NCI-H226 (cell line): ENCODE data around the gene ZFYVE27.

ENCODE experiments used
- DNase-seq: peaks from one replicate; pipeline ENCODE4 v3.0.0-alpha.2; 2015

ZFYVE27 gene

DNA sequence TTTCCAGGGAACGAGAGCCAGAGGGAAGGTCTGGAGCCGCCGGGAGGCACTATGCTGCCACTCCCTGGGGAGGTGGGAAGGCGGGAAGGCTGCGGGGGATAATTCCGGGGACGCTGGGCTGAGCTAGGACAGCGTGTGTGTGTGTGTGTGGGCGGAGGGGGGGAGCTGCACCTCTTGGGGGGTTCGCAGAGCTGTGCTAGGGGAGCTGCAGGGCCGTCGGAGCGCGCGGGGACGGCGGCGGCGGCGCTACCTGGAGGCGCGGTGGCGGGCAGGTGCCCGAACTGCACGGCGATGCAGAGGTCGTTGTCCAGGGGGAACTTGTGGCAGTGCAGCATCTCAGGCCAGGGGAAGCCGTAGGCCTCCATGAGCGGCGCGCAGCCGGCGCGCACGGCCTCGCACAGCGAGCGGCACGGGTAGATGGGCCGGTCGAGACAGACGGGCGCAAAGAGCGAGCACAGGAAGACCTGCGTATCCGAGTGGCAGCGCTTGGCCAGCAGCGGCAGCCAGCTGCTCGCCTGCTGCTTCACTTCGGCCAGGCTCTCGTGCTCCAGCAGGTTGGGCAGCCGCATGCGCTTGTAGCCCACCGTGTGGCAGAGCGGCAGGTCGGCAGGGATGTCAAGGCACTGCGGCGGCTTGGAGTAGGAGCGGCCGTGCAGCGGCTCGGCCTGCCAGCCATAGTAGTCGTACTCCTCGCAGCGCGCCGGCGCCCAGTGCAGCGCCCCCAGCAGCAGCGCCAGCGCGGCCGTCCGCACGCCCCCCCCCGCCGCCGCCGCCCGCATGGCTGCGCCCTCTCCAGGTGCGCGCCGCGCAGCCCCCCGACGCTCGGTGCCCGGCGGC, 34.3 kb downstream of the ZFYVE27 start:
- no peak for DNase-seq

DNA sequence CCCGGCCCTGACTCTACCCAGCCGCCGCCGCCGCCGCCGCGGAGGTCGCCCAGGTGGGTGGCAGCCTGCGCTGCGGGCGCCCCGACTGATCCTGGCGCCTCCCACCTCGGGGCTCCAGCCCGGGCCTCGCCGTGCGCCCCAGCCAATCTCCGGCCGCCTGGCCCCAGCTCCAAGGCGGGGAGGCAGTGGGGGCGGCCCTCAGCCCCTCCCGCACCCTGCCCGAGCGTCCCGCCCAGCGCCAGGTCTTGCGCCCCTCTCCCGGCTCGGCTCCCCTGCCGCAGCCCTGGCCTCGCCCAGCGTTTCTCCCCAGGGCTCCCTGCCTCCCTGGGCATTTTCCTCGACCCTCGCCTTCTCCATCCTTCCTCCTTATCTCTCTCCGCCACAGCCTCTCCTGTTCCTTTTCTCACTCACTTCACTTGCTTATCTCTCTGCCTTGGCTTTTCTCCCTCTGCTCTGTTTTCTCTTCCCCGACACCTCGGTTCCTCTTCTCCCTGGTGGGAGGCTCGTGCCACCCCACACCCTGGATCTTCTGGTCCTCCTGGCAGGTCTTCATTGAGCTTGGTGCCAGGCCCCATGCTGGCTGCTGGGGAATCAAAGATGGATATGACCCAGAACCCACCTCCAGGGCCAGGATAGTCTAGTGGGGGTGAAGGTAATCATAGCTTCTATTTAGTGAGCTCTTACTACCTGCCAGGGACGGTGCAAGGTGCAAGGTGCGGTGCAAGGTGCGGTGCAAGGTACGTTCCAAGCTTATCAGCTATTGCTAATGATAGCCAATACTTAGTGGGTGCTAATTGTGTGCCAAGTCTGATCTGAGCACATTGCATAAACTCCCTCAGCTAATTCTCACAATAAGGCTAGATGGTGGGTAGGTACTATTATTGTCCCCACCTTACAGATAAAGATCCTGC, 35.2 kb downstream of the ZFYVE27 start, which contains the start of gene SFRP5:
TSS of gene SFRP5 (minus strand) at position 87 of the 911 bp plus-strand sequence. CDS start 166 bp downstream, outside the sequence.
- DNase-seq, result no peak

DNA sequence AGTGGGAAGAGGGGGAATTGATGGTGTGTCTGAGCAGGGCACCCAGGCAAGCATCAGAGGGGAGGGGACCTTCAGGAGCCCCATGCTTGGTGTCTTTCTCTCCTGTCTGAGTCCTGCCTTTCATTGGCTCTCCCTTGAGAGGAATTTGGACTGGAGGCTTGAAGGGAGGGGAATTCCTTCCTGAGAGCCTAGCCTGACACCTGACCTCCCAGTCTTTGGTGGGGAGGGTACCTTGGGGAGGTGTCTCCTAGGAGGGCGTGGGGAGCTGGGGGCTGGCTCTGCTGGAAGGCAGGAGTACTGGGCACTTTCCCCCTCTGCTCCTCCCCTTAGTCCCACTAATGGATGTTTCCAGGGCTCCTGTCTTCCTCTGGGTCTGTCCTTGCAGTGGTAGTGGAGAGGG, 36.2 kb downstream of the ZFYVE27 start:
- no peak for DNase-seq

DNA sequence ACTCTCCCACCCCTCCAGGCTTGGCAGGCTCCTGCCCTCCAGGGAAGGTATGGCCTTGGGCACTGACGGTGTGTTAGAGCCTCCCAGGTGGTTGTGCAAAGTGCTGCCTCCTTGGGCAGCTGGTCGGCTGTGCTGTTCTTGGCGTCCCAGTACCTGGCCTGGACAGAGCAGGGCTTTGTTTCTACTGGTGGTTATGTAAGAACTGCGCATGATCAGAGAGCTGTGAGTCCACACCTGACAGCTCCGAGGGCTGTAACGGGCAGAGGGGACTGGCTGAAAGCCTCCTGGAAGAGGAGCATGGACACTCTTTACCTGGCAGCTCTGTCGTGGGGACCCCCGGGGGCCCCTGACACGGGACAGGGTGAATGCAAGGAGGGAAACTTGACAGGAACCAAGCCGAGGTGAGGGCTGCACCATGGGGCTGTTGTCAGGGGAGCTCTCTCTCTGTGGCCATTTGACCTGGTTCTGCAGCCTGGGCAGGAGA, 37.9 kb downstream of the ZFYVE27 start:
- no peak for DNase-seq

DNA sequence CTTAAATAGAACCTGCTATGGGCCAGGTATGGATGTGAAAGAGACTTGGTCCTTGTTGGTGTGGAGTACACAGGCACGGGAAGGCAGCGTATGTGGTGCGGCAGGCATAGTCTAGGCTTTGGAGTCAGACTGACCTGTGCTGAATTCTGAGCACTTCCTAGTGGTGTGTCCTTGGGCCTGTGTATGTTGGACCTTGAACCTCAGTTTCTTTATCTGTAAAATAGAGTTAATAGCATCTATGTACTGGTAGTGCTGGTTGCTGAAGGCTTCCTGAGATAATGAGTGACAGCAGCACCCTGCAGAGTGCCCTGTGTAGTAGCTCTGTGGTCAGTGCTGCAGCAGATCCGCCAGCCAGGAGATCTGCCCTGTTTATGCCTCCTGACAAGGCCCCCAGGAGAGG, 40.2 kb downstream of the ZFYVE27 start:
- DNase-seq, result no peak

DNA sequence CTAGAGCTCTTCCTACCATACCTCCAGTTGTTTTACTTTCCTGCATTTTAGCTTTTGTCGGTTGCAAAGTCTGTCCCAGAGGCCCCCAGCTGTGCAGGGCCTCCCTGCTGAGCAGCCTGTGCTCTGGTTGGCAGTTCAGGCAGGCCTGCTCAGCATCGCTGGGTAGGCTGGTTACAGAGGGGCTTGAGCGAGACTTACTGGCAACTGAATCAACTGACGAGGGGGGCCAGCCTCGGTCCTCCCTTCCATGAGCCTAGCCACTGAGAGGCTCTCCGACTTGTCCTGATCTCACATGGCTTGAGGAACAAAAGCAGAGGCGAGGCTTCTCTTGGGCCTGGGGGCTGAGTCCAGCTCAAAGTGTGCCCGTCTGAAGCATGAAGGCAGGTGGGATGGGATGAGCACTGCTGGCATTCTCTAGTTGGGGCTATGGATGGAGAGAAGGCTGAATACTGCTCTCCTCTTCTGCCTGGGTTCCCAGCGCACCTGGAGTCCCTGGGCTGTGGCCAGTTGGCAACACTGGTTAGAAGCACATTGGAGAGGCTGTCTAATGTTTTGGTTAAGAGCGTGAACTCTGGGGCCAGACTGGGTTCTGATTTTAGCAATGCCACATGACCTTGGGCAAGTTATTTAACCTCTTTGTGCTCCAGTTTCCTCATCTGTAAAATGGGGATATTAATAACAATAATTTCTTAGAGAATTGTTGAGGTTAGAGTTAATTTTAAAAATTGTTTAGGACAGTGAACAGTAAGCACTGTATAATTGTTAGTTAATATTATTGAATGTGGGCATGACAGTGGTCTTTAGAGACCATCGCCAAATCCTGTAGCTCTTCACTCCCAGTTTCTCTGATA, 41.7 kb downstream of the ZFYVE27 start:
- DNase-seq, result no peak

DNA sequence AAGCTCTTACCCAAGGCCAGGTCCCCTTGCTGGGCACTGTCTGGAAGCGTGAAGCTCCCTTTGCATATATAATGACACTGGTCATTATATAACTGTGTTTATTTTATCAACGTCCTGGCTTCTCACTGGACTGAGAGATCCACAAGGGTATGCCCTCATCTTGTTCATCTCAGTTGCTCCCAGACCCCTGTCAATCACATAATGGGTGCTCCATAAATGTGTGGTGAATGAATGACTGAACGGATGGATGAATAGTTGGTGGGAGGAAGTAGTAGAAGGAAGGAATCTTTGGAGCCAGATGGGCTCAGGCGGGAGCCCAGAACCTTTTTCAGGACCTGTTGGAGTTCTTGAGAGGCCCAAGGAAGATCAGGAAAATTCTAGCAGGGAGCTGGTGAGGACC, 42.6 kb downstream of the ZFYVE27 start:
- no peak for DNase-seq

DNA sequence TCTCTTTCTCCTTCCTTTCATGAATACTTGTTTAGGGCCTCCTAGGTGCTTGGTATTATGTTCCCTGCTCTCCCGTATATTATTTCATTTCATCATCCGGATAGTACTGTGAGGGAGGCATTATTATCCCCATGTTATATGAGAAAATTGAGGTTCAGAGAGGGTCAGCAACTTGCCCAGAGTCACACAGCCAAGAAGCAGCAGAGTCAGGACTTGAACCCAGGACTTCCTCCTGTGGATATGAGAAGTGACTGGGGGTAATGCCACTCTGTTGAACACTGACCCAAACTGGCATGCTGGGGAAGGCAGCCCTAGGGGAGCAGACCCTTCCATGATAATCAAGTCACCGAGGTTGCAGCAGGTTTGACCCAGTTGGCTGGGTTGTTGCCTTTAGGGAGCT, 43.0 kb downstream of the ZFYVE27 start:
- DNase-seq, result no peak

DNA sequence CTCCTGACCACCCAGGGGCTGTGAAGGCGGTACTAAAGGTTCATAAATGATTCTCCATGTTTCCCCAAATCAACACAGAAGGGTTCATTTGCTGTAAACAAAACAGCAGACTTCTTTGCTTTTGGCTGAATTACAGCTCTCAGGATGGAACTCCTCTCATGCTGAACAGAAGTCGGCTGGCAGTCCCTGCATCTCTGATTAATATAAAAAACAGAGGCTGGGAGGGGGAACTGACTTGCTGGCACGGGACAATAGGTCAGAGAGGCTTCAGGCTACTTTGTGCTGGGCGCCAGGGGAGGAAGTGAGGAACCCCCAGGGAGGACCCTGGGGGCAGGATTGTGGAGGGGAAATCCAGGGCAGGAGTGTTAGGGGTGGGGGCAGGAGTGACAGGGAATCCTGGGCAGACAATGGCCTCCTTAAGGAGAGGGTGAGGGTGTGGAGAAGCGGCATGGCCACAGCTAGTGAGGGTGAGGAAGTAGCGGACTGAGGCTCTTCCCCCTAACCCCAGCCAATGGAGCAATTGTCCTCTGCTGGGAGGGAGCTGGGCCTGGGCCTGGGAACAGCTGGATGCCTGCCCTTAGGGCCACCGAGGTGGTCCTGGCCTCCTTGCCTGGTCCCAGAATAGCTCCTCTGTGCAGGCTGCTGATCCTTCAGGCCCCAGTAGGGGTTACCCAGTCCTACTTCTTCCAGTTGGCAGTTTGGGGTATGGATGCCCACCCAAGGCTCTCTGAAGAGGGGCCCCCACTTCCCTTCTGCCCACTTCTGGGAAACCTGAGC, 44.1 kb downstream of the ZFYVE27 start:
- no peak for DNase-seq

DNA sequence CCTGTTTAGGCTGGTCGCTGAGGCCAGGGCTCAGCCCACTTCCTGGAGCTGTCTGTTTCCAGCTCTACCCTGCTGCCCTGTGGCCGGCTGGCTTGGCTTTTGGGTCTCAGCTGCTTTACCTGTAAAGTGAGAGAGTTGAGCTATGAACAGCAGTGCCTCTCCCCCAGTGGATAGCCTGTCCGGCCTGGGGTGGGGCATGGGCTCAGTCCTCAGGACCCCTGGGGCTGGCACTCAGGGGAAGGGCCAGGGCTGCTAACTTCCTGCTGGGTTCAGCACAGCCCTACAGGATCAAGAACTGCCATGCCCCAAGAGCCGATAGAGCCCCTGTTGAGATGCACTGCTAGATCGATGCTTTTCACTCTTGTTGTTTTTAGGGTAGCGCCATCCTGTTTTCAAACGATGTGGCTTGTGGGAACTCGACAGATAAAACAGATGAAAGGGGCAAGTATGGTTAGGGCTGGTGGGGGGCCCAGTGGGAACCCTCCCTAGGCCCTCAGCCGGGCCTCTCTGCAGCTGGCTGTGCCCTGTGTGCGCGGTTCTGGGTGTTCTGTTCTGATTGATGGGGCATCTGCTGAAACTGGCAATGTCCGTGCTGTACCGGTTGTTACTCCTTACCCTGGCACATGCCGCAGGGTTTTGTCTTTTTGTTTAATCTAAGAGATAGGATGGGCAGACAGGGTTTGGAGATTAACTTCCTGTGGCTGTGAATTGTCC, 44.8 kb downstream of the ZFYVE27 start:
- no peak for DNase-seq

DNA sequence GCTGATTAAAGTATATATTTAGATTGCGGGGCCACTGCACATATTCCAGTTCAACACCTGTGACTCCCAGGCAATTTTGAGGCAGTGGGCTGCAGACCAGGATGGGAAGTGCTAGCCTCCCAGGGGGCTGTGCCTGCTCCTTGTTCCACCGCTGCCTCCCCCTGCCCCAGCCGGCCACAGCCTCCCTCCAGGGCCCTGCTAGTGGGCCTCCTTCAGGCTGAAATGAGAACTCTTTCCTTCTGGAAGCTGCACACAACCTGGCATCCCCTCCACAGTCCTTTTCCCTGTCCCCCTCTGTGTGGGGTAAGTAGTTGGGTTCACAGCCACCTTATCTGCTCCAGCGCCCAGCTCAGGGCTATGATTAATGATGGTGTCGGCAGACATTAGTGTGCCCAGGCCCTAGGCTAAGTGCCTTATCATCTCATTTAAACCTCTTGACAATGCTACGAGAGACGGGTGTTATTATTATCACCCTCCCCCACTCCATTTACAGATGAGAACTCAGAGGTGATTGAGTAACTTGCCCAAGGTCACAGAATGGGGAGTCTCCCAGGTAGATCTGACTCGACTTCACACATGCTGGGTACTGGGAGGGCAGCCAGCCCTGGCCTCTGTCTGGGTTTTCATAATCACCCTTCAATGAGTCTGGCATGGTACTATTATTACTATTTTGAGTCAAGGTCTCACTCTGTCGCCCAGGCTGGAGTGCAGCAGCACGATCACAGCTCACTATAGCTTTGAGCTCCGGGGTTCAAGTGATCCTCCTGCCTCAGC, 45.7 kb downstream of the ZFYVE27 start:
- DNase-seq, result peak; percentile 35

DNA sequence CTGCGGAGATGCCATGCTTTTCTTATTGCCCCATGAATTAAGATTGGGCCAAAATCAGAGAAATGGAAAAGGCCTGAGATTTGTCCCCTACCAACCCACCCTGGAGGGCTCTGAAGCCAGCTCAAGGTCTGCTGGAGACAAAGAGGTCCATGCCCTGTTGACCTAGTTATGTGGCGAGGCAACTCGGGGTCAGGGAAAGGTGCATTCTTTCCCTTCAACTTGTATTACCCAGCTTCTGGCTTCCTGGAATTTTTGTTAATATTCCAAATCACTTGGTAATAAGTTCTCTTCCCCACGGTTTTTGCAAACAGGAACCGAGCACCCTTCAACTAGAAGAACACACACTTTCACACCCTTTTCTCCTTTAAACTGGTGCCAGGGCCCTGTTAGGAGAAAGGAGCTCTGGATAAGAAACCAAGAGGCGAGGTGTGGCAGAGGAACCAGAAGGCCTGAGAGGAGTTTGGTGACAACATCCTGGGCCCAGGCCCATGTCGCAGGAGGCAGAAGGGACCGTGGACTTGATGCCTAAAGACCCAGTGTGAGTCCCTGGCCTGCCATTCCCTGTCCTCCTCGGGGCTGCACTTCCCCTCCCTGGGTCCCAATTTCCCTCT, 47.4 kb downstream of the ZFYVE27 start:
- no peak for DNase-seq

DNA sequence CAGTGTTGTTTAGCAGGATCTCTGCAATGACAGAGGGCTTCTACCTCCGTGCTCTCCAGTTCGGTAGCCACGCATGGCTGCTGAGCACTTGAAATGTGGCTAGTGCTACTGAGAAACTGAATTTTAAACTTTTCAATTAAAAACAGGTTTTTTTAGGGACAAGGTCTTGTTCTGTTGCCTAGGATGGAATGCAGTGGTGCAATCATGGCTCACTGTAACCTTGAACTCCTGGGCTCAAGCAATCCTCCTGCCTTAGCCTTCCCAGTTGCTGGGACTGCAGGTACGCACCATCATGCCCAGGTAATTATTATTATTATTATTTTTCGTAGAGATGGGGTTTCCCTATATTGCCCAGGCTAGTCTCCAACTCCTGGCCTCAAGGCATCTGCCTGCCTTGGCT, 48.3 kb downstream of the ZFYVE27 start:
- no peak for DNase-seq

DNA sequence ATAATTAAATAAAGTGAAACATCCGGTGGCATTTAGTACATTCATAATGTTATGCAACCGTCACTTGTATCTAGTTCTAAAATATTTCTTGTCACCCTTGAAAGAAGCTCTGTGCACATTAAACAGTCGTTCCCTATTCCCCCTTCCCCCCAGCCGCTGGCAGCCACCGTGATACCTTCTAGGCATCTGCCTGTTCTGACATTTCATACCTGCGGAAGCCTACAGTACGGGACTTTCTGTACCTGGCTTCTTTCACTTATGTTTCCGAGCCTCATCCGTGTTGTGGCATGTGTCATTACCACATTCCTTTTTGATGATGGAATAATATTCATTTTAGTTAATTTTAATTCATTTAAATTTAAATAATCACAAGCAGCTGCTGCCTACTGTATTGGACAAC, 48.8 kb downstream of the ZFYVE27 start:
- no peak for DNase-seq

DNA sequence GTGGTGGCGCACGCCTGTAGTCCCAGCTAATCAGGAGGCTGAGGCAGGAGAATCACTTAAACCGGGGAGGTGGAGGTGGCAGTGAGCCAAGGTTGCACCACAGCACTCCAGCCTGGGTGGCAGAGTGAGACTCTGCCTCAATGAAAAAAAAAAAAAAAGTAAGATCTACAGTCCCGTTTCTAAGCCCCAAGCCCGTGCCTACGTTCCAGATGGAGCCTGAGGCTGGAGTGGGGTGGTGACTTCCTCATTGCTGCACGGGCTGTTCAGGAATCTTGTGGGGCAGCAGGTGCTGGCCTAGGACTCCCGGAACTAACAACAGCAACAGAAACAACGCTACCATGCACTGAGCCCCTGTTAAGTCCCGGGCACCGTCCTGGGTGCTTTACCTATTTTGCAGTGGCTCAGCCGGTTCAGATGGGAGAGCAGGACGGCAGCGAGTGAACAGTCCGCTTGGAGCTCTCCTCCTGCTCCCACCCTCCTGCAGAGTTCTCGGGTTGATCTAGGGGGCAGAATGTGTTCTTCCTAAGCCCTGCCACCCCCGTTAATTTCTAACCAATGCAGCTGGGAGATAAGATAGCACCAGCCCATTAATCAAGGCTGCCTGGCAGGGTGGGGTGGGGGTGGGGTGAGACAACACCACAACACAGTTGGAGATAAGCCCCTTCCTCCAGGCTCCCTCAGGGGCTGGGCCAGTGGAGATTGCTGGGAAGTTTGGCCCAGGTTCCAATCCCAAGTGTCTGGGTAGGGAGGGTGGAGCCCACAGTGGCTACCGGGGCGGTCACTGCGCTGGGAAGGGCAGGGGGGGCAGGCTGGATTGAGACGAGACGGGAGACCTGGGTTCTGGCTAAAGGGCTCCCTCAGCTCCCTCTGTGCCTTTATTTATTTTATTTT, 51.9 kb downstream of the ZFYVE27 start:
- DNase-seq, result peak; percentile 78

DNA sequence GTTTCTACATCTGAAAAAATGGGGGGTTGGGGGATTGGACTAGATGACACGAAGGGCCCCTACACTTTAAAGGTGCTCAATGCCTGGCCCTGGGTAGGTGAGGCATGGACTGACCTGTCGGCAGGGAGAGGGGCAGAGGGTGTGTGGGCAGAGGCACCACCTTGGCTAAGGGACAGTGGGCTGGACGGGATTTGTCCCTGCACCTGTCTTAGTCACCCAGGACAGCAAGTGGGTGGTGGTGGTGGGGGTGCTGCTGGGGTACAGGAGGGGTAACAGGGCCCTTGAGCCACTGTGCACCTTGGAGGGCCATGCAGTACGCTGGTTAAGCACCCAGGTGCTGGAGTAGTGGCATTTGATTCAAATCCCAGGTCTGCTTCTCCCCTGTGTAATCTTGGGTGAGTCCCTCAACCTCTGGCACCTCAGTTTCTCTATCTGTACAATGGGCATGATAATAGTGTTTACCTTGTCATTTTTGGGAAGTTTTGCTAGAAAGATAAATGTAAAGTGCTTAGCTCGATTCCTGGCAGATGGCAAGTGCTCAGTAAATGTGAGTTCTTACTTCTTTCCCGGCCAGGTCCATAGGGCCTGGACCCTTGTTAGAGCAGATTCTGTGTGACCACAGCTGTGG, 53.0 kb downstream of the ZFYVE27 start:
- DNase-seq, result no peak

DNA sequence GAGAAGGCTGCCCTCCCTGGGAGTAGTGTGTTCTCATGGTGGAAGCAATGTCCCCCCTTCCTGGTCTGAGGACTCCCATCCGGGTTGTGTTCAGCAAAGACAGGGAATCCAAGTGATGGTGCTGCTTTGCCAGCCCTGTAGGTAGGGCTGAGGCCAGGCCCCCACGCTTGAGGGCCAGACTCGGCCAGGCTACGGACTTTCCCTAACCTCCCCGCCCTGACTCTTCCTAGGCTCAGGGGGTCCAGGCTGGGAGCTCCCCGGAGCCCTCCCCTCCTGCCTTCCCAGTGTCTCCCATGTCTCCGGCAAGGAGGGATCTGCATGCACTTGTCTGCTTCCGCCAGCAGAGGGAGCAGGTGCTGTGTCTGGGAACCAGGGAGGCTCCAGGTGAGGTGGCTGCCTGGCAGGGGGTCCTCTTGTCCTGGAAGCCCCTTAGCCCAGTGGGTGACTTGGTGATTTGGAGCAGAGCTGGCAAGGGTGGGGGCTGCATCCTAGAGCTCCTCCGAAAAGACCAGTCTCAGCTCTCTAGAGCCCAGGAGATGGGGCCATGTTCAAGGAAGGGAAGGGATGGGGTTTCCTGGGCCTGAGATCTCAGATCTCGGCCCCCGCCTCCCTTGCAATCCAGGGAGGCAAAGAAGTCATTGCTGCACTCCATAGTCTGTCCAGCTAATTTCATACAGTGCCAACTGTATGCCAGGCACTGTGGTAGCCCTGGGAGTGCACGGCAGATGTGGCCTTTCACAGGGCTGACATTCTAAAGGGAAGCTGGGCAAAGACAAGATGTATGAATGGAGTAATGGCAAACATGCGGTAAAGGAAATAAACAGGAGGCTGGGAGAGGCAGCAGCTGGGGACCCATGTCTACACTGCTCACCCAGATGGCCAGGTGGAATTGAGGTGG, 55.1 kb downstream of the ZFYVE27 start:
- DNase-seq, result peak; percentile 46
